Activated CD8-positive, alpha-beta memory T cell treated with anti-CD3 and anti-CD28 coated beads, Interleukin-2, amount 50 U/mL, for 24 hours (primary cell): ENCODE measurements around the gene PRM3.

Source experiments
- DNase-seq: peaks from one replicate; pipeline ENCODE4 v3.0.0-alpha.2; 2020; ENCODE audit errors: extremely low read depth

Gene PRM3

GRCh38 chr16:11280616-11281522 is 7.4 kb upstream of the PRM3 start, which contains the start of gene PRM1:
Gene PRM1 (minus strand): TSS chr16:11281330. CDS start chr16:11281238, 92 bp downstream.
- no peak for DNase-seq

GRCh38 chr16:11278681-11279628 is 5.5 kb upstream of the PRM3 start:
- no peak for DNase-seq

GRCh38 chr16:11277607-11278337 is 4.3 kb upstream of the PRM3 start:
- no peak for DNase-seq

GRCh38 chr16:11276896-11277593 is 3.6 kb upstream of the PRM3 start:
- no peak for DNase-seq

- no peak for DNase-seq
Observed at GRCh38 chr16:11276143-11276895, 2.9 kb upstream of the PRM3 start, which contains the start of gene PRM2. Gene PRM2 (minus strand): TSS chr16:11276480. CDS start chr16:11276370, 110 bp downstream.

- no peak for DNase-seq
Observed at GRCh38 chr16:11274964-11275363, 1.5 kb upstream of the PRM3 start.

- no peak for DNase-seq
Observed at GRCh38 chr16:11273721-11274324, 394 bp upstream of the PRM3 start.

GRCh38 chr16:11272484-11272883 is 945 bp downstream of the PRM3 start:
- no peak for DNase-seq

GRCh38 chr16:11271610-11272009 is 1.8 kb downstream of the PRM3 start:
- DNase-seq: no peak

- no peak for DNase-seq
Observed at GRCh38 chr16:11270602-11271162, 2.7 kb downstream of the PRM3 start.

- DNase-seq: no peak
Observed at GRCh38 chr16:11268921-11269375, 4.5 kb downstream of the PRM3 start, which contains the start of gene TNP2. Gene TNP2 (minus strand): TSS chr16:11269325. CDS start chr16:11269262, 63 bp downstream.

GRCh38 chr16:11265124-11265523 is 8.3 kb downstream of the PRM3 start:
- no peak for DNase-seq

GRCh38 chr16:11264155-11264832 is 9.1 kb downstream of the PRM3 start:
- no peak for DNase-seq

GRCh38 chr16:11263737-11264136 is 9.7 kb downstream of the PRM3 start:
- DNase-seq: no peak

- DNase-seq: no peak
Observed at GRCh38 chr16:11262915-11263314, 10.5 kb downstream of the PRM3 start.

GRCh38 chr16:11260596-11260966 is 12.8 kb downstream of the PRM3 start:
- DNase-seq: no peak

GRCh38 chr16:11259655-11260595 is 13.5 kb downstream of the PRM3 start:
- no peak for DNase-seq
